Measurements from ENCODE around the gene CIB4.
"Not testable (repeated sequence)": the region's sequence is repeated elsewhere in the genome, so short reads cannot be mapped to it uniquely, and the experiment has no call there.

CIB4 gene

DNA sequence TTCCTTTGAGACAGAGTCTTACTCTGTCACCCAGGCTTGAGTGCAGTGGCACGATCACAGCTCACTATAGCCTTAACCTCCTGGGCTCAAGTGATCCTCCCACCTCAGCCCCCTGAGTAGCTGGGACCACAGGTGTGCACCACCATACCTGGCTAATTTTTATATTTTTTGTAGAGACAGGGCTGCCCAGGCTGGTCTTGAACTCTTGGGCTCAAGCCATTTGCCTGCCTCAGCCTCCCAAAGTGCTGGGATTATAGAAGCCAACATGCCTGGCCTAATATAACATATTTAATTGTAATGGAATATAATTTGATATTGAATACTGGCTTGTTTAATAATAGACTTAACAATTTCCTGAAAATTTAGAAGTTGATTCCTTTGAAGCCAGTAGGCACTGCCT is 74.4 kb downstream of the CIB4 start:
- not testable (repeated sequence) for H3K4me1 ChIP-seq (ENCODE audit: control insufficient read depth, insufficient read depth, low read length, poor library complexity, severe bottlenecking); H3K9me3 ChIP-seq (ENCODE audit: control insufficient read depth, low read length); H3K4me3 ChIP-seq (ENCODE audit: extremely low read depth, insufficient read depth, low read length, poor library complexity, severe bottlenecking); H3K27ac ChIP-seq (ENCODE audit: low read depth, low read length, severe bottlenecking); H3K36me3 ChIP-seq (ENCODE audit: control insufficient read depth, insufficient read depth, low read length)
- WGBS, 2 experiments (ENCODE audit: insufficient coverage in 2 of 2), result 80 to 100% methylated on average over 1 of the region's 1 CpG

GRCh38 chr2:26566081-26566375 is 75.1 kb downstream of the CIB4 start:
- Histone ChIP-seq H3K36me3 (ENCODE audit: control insufficient read depth, insufficient read depth, low read length) (no peaks in the 10 kb centered on the region), H3K27ac (ENCODE audit: low read depth, low read length, severe bottlenecking) (no peak overlapping the region)

GRCh38 chr2:26564121-26564644 is 77.0 kb downstream of the CIB4 start:
- Histone ChIP-seq H3K27ac (ENCODE audit: low read depth, low read length, severe bottlenecking) (no peak overlapping the region), H3K4me3 (ENCODE audit: extremely low read depth, insufficient read depth, low read length, poor library complexity, severe bottlenecking) (no peak overlapping the region), H3K36me3 (ENCODE audit: control insufficient read depth, insufficient read depth, low read length) (no peaks in the 10 kb centered on the region), H3K9me3 (ENCODE audit: control insufficient read depth, low read length) (no peaks in the 10 kb centered on the region), H3K4me1 (ENCODE audit: control insufficient read depth, insufficient read depth, low read length, poor library complexity, severe bottlenecking) (no peaks in the 10 kb centered on the region)
- WGBS, 2 experiments (ENCODE audit: insufficient coverage in 2 of 2), result 80 to 95% methylated on average over 2 to 3 of the region's 3 CpGs

More at GRCh38 chr2:26566081-26566375, 75.1 kb downstream of the CIB4 start:
- H3K9me3 ChIP-seq (ENCODE audit: control insufficient read depth, low read length), result no peaks in the 10 kb centered on the region
- H3K4me1 ChIP-seq (ENCODE audit: control insufficient read depth, insufficient read depth, low read length, poor library complexity, severe bottlenecking), result no peaks in the 10 kb centered on the region
- H3K4me3 ChIP-seq (ENCODE audit: extremely low read depth, insufficient read depth, low read length, poor library complexity, severe bottlenecking), result no peak overlapping the region
- 93 to 94% methylated on average over 6 of the region's 6 CpGs for WGBS, 2 experiments (ENCODE audit: insufficient coverage in 2 of 2)

- H3K27ac ChIP-seq (ENCODE audit: low read depth, low read length, severe bottlenecking), result no peak overlapping the region
- H3K4me3 ChIP-seq (ENCODE audit: extremely low read depth, insufficient read depth, low read length, poor library complexity, severe bottlenecking), result no peak overlapping the region
- no peaks in the 10 kb centered on the region for H3K9me3 ChIP-seq (ENCODE audit: control insufficient read depth, low read length)
- no peaks in the 10 kb centered on the region for H3K36me3 ChIP-seq (ENCODE audit: control insufficient read depth, insufficient read depth, low read length)
- 90 to 95% methylated on average over 5 of the region's 5 CpGs for WGBS, 2 experiments (ENCODE audit: insufficient coverage in 2 of 2)
- H3K4me1 ChIP-seq (ENCODE audit: control insufficient read depth, insufficient read depth, low read length, poor library complexity, severe bottlenecking), result no peaks in the 10 kb centered on the region
Observed at GRCh38 chr2:26563686-26564085, 77.5 kb downstream of the CIB4 start.

GRCh38 chr2:26562811-26563645 is 78.1 kb downstream of the CIB4 start:
- Histone ChIP-seq H3K27ac (ENCODE audit: low read depth, low read length, severe bottlenecking) (no peak overlapping the region), H3K4me3 (ENCODE audit: extremely low read depth, insufficient read depth, low read length, poor library complexity, severe bottlenecking) (no peak overlapping the region), H3K9me3 (ENCODE audit: control insufficient read depth, low read length) (no peaks in the 10 kb centered on the region), H3K4me1 (ENCODE audit: control insufficient read depth, insufficient read depth, low read length, poor library complexity, severe bottlenecking) (no peaks in the 10 kb centered on the region), H3K36me3 (ENCODE audit: control insufficient read depth, insufficient read depth, low read length) (no peaks in the 10 kb centered on the region)
- WGBS, 2 experiments (ENCODE audit: insufficient coverage in 2 of 2), result 91% methylated on average over 16 to 26 of the region's 28 CpGs

DNA sequence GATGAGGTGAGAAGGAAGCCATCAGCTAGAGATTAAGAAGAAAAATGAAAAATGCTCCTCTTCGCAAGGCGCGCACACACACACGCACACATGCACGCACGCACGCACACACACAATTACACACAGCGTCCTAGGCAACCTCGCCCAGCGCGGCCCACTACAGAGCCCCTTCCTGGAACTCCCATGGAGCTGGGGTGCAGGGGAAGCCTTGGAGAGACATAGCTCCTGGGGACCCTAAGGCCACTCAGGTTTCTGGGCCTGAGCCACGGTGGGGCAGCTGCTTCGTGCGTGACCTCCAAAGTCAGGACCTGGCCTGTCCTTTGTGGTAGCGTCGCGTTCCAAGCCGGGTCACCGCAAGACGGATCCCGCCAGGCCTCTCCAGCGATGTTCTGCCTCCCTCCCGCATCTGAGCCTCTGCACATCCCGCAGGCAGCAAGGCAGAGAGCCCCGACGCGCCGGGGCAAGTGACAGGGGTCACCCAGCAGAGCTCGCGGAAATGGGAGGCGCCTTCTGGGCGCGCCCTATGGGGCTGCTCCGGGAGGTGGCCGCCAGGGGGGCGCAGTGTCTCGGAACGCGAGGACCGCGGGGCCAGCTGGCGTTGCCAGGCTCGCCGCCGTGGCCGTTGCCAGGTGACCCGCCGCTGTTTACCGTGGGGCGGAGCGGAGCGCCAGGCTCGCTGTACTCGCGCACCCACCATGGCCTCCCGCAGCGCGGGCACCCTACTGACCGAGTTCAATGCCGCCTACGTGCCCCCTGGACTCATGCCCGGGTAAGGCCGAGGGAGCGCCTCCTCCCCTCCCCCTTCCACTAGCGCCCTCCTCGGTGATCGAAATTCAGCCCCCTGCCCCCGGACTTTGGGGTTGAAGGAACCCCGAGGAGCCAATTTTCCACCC is 79.0 kb downstream of the CIB4 start:
- H3K9me3 ChIP-seq (ENCODE audit: control insufficient read depth, low read length), result no peaks in the 10 kb centered on the region
- H3K36me3 ChIP-seq (ENCODE audit: control insufficient read depth, insufficient read depth, low read length), result no peaks in the 10 kb centered on the region
- H3K4me3 ChIP-seq (ENCODE audit: extremely low read depth, insufficient read depth, low read length, poor library complexity, severe bottlenecking), result no peak overlapping the region
- WGBS, 2 experiments (ENCODE audit: insufficient coverage in 2 of 2), result 77 to 90% methylated on average over 32 to 60 of the region's 69 CpGs
- no peaks in the 10 kb centered on the region for H3K4me1 ChIP-seq (ENCODE audit: control insufficient read depth, insufficient read depth, low read length, poor library complexity, severe bottlenecking)
- H3K27ac ChIP-seq (ENCODE audit: low read depth, low read length, severe bottlenecking), result no peak overlapping the region

DNA sequence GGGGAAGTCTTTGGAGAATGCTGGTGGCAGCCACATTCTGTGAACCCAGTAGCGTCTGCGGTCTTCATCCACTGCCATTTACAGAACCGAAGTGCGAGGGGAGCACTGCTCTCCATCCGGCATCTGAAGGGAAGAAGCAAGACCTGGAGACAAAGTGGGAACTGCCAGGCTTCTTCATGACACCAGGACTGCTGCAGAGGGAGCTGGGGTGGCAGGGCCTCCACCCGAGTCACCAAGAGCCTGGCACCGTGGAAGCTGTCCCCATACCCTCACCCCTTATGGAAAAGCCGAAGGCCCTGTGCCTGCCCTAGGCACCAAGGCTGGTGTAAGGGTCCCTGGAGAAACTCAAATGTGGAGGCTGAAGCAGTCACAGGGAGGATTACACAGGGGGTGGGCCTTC is 79.8 kb downstream of the CIB4 start:
- 93 to 100% methylated on average over 1 to 6 of the region's 8 CpGs for WGBS, 2 experiments (ENCODE audit: insufficient coverage in 2 of 2)
- Histone ChIP-seq H3K27ac (ENCODE audit: low read depth, low read length, severe bottlenecking) (no peak overlapping the region), H3K9me3 (ENCODE audit: control insufficient read depth, low read length) (no peaks in the 10 kb centered on the region), H3K4me3 (ENCODE audit: extremely low read depth, insufficient read depth, low read length, poor library complexity, severe bottlenecking) (no peak overlapping the region), H3K36me3 (ENCODE audit: control insufficient read depth, insufficient read depth, low read length) (no peaks in the 10 kb centered on the region), H3K4me1 (ENCODE audit: control insufficient read depth, insufficient read depth, low read length, poor library complexity, severe bottlenecking) (no peaks in the 10 kb centered on the region)

- Histone ChIP-seq H3K36me3 (ENCODE audit: control insufficient read depth, insufficient read depth, low read length) (no peaks in the 10 kb centered on the region), H3K9me3 (ENCODE audit: control insufficient read depth, low read length) (no peaks in the 10 kb centered on the region), H3K4me3 (ENCODE audit: extremely low read depth, insufficient read depth, low read length, poor library complexity, severe bottlenecking) (no peak overlapping the region), H3K4me1 (ENCODE audit: control insufficient read depth, insufficient read depth, low read length, poor library complexity, severe bottlenecking) (no peaks in the 10 kb centered on the region), H3K27ac (ENCODE audit: low read depth, low read length, severe bottlenecking) (no peak overlapping the region)
- 95% methylated on average over 3 of the region's 3 CpGs; no CpG with 5 or more reads in 1 of the 2 experiments for WGBS, 2 experiments (ENCODE audit: insufficient coverage in 2 of 2)
Observed at GRCh38 chr2:26560892-26561291, 80.3 kb downstream of the CIB4 start.

DNA sequence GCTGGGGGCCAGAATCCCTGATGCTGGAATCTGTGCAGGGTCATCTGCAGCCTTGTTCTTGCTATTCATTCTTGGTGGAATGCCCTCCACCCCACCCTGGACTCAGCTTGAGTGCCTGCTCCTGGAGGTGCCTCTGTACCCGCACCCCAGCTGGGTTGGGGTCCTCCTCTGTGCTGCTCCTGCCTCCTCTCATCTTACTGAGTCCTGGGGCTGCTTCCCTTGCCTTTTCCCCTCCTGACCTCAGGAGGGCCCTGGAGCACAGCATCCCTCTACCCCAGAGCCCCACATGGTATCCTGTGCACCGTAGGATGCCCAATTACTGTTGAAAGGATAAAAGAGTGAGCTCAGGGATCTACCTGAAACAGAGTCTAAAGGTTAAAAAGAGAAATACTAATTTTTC is 81.6 kb downstream of the CIB4 start:
- WGBS, 2 experiments (ENCODE audit: insufficient coverage in 2 of 2), result 71 to 75% methylated on average over 1 of the region's 2 CpGs
- no peaks in the 10 kb centered on the region for H3K9me3 ChIP-seq (ENCODE audit: control insufficient read depth, low read length)
- H3K4me3 ChIP-seq (ENCODE audit: extremely low read depth, insufficient read depth, low read length, poor library complexity, severe bottlenecking), result no peak overlapping the region
- no peaks in the 10 kb centered on the region for H3K4me1 ChIP-seq (ENCODE audit: control insufficient read depth, insufficient read depth, low read length, poor library complexity, severe bottlenecking)
- H3K27ac ChIP-seq (ENCODE audit: low read depth, low read length, severe bottlenecking), result no peak overlapping the region
- no peaks in the 10 kb centered on the region for H3K36me3 ChIP-seq (ENCODE audit: control insufficient read depth, insufficient read depth, low read length)

DNA sequence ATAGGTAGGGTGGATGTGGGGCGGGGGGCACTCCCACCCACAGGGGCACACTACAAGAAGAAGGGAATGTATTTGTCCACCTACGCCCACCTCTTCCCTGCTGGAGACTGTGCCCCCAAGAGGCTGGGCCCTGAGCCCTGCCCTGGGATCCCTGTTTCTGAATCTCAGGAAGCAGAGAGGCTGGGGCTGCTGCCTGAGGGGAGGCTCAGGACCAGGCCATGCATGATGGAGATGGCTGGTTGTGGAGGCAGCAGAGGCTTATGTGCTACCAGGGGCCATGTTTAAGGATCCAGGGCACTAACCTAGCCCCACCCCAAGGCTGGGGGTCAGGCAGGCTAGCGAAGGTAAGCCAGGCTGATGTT is 82.1 kb downstream of the CIB4 start:
- no peak overlapping the region for H3K27ac ChIP-seq (ENCODE audit: low read depth, low read length, severe bottlenecking)
- H3K4me3 ChIP-seq (ENCODE audit: extremely low read depth, insufficient read depth, low read length, poor library complexity, severe bottlenecking), result no peak overlapping the region
- 92 to 100% methylated on average over 2 of the region's 3 CpGs for WGBS, 2 experiments (ENCODE audit: insufficient coverage in 2 of 2)
- H3K4me1 ChIP-seq (ENCODE audit: control insufficient read depth, insufficient read depth, low read length, poor library complexity, severe bottlenecking), result no peaks in the 10 kb centered on the region
- H3K9me3 ChIP-seq (ENCODE audit: control insufficient read depth, low read length), result no peaks in the 10 kb centered on the region
- no peaks in the 10 kb centered on the region for H3K36me3 ChIP-seq (ENCODE audit: control insufficient read depth, insufficient read depth, low read length)
